ENCODE results near the gene ADAMTS2. TPM values are rescaled to one million over a fixed set of nuclear protein-coding genes. Genes with fewer than 3 reads are reported as not detected.

Gene ADAMTS2
- total RNA-seq, 6 experiments from 2014 or later: 31.5 to 38.4 (median 34.1) TPM

GRCh38 chr5:179374506-179375235 is 29.4 kb upstream of the ADAMTS2 start:
- no peak for TF ChIP-seq CTCF (IDR thresholded peaks at IDR 0.05)
- H3K36me3 Mint-ChIP-seq (ENCODE audit: low read depth): no peaks in the 10 kb centered on the region
- no peak overlapping the region for H3K4me3 Mint-ChIP-seq
- DNase-seq: no peak
- H3K27ac Mint-ChIP-seq: no peak overlapping the region
- peaks cover 1% of the 10 kb centered on the region for H3K27me3 Mint-ChIP-seq (ENCODE audit: insufficient read depth)
- peaks cover 35% of the 10 kb centered on the region for H3K4me1 Mint-ChIP-seq (ENCODE audit: low read depth)
- no peaks in the 10 kb centered on the region for H3K9me3 Mint-ChIP-seq

- Mint-ChIP-seq H3K36me3 (ENCODE audit: low read depth) (no peaks in the 10 kb centered on the region), H3K27ac (no peak overlapping the region), H3K4me3 (no peak overlapping the region), H3K9me3 (no peaks in the 10 kb centered on the region), H3K4me1 (ENCODE audit: low read depth) (peaks cover 29% of the 10 kb centered on the region), H3K27me3 (ENCODE audit: insufficient read depth) (peaks cover 2% of the 10 kb centered on the region)
- DNase-seq: no peak
- TF ChIP-seq CTCF (IDR thresholded peaks at IDR 0.05): no peak
These were observed 28.8 kb upstream of the ADAMTS2 start for GRCh38 chr5:179373961-179374505.

- no peaks in the 10 kb centered on the region for H3K36me3 Mint-ChIP-seq (ENCODE audit: low read depth)
- H3K9me3 Mint-ChIP-seq: no peaks in the 10 kb centered on the region
- H3K4me1 Mint-ChIP-seq (ENCODE audit: low read depth): peaks cover 22% of the 10 kb centered on the region
- no peak overlapping the region for H3K27ac Mint-ChIP-seq
- DNase-seq: no peak
- no peak for TF ChIP-seq CTCF (IDR thresholded peaks at IDR 0.05)
- H3K27me3 Mint-ChIP-seq (ENCODE audit: insufficient read depth): peaks cover 3% of the 10 kb centered on the region
- H3K4me3 Mint-ChIP-seq: no peak overlapping the region
These were observed 28.1 kb upstream of the ADAMTS2 start for GRCh38 chr5:179373101-179373934.

- DNase-seq: peak; percentile 29
- Mint-ChIP-seq H3K4me3 (no peak overlapping the region), H3K36me3 (ENCODE audit: low read depth) (no peaks in the 10 kb centered on the region), H3K4me1 (ENCODE audit: low read depth) (peaks cover 9% of the 10 kb centered on the region), H3K27me3 (ENCODE audit: insufficient read depth) (peaks cover 3% of the 10 kb centered on the region), H3K27ac (no peak overlapping the region), H3K9me3 (no peaks in the 10 kb centered on the region)
- no peak for TF ChIP-seq CTCF (IDR thresholded peaks at IDR 0.05)
These were observed 26.7 kb upstream of the ADAMTS2 start for GRCh38 chr5:179371681-179372680.

GRCh38 chr5:179371121-179371510 is 25.9 kb upstream of the ADAMTS2 start:
- no peaks in the 10 kb centered on the region for H3K36me3 Mint-ChIP-seq (ENCODE audit: low read depth)
- H3K4me3 Mint-ChIP-seq: no peak overlapping the region
- no peak for TF ChIP-seq CTCF (IDR thresholded peaks at IDR 0.05)
- no peaks in the 10 kb centered on the region for H3K9me3 Mint-ChIP-seq
- DNase-seq: peak; percentile 8
- no peak overlapping the region for H3K27ac Mint-ChIP-seq
- H3K4me1 Mint-ChIP-seq (ENCODE audit: low read depth): peaks cover 6% of the 10 kb centered on the region
- H3K27me3 Mint-ChIP-seq (ENCODE audit: insufficient read depth): peaks cover 8% of the 10 kb centered on the region
